ENCODE data around the gene PTX4.

DNA sequence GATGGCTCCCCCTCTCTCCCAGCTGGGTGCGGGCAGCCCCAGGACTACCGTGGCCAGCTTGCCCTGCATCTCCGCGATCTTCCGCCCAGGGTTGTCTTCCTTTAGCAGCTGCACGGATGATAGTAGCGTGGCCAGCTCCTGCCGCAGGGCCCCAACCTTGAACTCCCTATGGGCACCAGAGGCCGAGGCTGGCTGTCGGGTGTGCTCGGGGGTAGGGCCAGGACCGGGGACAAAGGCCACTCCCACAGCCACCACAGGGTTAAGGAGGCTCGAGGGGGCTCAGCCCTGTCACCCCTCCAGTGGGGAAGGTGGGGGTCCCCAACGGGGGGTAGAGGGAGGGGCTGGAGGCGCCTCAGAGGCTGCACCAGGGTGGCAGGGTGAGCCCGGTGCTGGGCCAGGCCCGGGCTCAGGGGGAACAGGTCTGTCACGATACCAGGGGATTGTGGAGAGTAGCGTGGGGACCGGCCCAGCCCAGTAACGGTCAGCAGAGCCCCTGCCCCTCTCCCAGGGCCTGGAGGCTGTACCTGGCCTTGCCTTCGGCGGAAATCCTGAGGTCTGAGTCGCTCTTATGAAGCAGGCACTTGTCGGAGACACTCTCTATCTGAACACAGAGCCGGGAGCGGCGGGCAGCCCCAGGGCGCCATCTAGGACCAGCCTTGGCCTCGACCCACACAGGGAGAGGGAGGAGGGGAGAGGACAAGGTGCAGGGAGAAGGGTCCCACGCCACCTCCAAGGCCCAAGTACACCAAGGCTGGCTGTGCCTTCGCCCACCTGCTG, 52.6 kb downstream of the PTX4 start:
- TF ChIP-seq, protein P1, sequence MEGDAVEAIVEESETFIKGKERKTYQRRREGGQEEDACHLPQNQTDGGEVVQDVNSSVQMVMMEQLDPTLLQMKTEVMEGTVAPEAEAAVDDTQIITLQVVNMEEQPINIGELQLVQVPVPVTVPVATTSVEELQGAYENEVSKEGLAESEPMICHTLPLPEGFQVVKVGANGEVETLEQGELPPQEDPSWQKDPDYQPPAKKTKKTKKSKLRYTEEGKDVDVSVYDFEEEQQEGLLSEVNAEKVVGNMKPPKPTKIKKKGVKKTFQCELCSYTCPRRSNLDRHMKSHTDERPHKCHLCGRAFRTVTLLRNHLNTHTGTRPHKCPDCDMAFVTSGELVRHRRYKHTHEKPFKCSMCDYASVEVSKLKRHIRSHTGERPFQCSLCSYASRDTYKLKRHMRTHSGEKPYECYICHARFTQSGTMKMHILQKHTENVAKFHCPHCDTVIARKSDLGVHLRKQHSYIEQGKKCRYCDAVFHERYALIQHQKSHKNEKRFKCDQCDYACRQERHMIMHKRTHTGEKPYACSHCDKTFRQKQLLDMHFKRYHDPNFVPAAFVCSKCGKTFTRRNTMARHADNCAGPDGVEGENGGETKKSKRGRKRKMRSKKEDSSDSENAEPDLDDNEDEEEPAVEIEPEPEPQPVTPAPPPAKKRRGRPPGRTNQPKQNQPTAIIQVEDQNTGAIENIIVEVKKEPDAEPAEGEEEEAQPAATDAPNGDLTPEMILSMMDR (IDR thresholded peaks at IDR 0.05; ENCODE audit: low read length) = no peak
- TF ChIP-seq EZH2 (optimal IDR thresholded peaks at IDR 0.05; ENCODE audit: low read depth, low read length) = no peak

All from MM.1S (cell line).